Activated CD4-positive, alpha-beta T cell treated with anti-CD3 and anti-CD28 coated beads, Interleukin-2, amount 10 ng/mL, durations not matched to agents 24 days and 14 days (primary cell): ENCODE results near the gene RMC1. TPM values are rescaled to one million over a fixed set of nuclear protein-coding genes. Genes with fewer than 3 reads are reported as not detected.
"Not testable (repeated sequence)": the region's sequence is repeated elsewhere in the genome, so short reads cannot be mapped to it uniquely, and the experiment has no call there.

Experiments used
- DNase-seq: peaks from one replicate; pipeline ENCODE4 v3.0.0; 2022
- H3K27ac Mint-ChIP-seq: one replicate; pipeline ENCODE4 v1.8.0; 2022; ENCODE audit warnings: mild to moderate bottlenecking, mixed read lengths
- H3K27me3 Mint-ChIP-seq: one replicate; pipeline ENCODE4 v1.8.0; 2022; ENCODE audit warnings: mixed read lengths
- H3K36me3 Mint-ChIP-seq: one replicate; pipeline ENCODE4 v1.8.0; 2022; ENCODE audit warnings: low read depth, mild to moderate bottlenecking, mixed read lengths
- H3K4me1 Mint-ChIP-seq: one replicate; pipeline ENCODE4 v1.8.0; 2021; ENCODE audit warnings: mixed read lengths
- H3K4me3 Mint-ChIP-seq: one replicate; pipeline ENCODE4 v1.8.0; 2022; ENCODE audit warnings: mild to moderate bottlenecking, moderate library complexity, mixed read lengths
- H3K9me3 Mint-ChIP-seq: one replicate; pipeline ENCODE4 v1.8.0; 2021; ENCODE audit warnings: mixed read lengths
- intact Hi-C: fragments of 100-400 bp; cut with micrococcal nuclease; formaldehyde crosslinking; loops from one replicate; pipeline ENCODE4 v1.15.1; 2023
- total RNA-seq: library from RNA; stranded (reverse); gene quantifications from 2 replicates; pipeline ENCODE4 v1.2.3, GENCODE V29; 2022

Gene RMC1
- total RNA-seq, 1 donor from 2014 or later, result 52.8 TPM

- Mint-ChIP-seq H3K9me3 (no peaks in the 10 kb centered on the region), H3K4me3 (peak overlapping the region; percentile 87), H3K36me3 (peaks cover 28% of the 10 kb centered on the region), H3K27ac (peak overlapping the region; percentile 91), H3K27me3 (no peaks in the 10 kb centered on the region), H3K4me1 (peaks cover 41% of the 10 kb centered on the region)
- peak; percentile 80 for DNase-seq
- intact Hi-C loops, result loop anchor here (5.0 to 10.0 kb wide), 4 partner anchors 308 to 513 kb away; partner anchors contain the start of gene CABLES1
Measured at GRCh38 chr18:23504720-23505119, 1.4 kb downstream of the RMC1 start.

GRCh38 chr18:23506393-23506792 lies 3.1 kb downstream of the RMC1 start:
- Mint-ChIP-seq H3K4me1 (peaks cover 41% of the 10 kb centered on the region), H3K27ac (no peak overlapping the region), H3K27me3 (no peaks in the 10 kb centered on the region), H3K4me3 (peak overlapping the region; percentile 12), H3K9me3 (no peaks in the 10 kb centered on the region), H3K36me3 (peaks cover 41% of the 10 kb centered on the region)
- intact Hi-C loops, result loop anchor here (10.0 kb wide), 1 partner anchor 372 kb away; the partner anchor contains the start of gene CABLES1
- DNase-seq, result no peak

DNA sequence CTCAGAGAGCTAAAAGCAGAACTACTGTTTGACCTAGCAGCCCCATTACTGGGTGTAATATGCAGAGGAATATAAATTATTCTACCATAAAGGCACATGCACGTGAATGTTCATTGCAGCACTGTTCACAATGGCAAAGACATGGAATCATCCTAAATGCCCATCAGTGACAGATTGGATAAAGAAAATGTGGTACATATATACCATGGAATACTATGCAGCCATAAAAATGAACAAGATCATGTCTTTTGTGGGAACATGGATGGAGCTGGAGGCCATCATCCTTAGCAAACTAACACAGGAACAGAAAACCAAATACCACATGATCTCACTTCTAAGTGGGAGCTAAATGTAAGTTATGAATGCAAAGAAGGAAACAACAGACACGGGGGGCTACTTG lies 7.6 kb downstream of the RMC1 start:
- H3K27me3 Mint-ChIP-seq, DNase-seq, intact Hi-C loops, H3K9me3 Mint-ChIP-seq, H3K4me3 Mint-ChIP-seq: not testable (repeated sequence)
- Mint-ChIP-seq H3K4me1 (peaks cover 39% of the 10 kb centered on the region), H3K27ac (peak overlapping the region; percentile 45), H3K36me3 (peaks cover 63% of the 10 kb centered on the region)

- DNase-seq, H3K27me3 Mint-ChIP-seq, H3K9me3 Mint-ChIP-seq, intact Hi-C loops: not testable (repeated sequence)
- Mint-ChIP-seq H3K36me3 (peaks cover 63% of the 10 kb centered on the region), H3K4me3 (peak overlapping the region; percentile 59), H3K4me1 (peaks cover 33% of the 10 kb centered on the region), H3K27ac (peak overlapping the region; percentile 79)
Measured at GRCh38 chr18:23512216-23512615, 8.9 kb downstream of the RMC1 start.

DNA sequence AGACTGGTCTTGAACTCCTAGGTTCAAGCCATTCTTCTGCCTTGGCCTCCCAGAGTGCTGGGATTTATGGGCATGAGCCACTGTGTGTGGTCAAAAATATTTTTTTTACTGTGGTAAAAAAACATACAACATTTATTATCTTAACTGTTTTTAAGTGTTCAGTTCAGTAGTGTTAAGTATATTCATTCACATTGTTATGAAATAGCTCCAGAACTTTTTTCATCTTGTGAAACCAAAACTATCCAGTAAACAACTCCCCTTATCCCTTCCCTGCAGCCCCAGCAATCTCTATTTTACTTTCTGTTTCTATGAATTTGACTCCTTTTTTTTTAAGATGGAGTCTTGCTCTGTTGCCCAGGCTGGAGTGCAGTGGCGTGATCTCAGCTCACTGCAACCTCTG lies 9.3 kb downstream of the RMC1 start:
- DNase-seq, result peak; percentile 67
- intact Hi-C loops, result no loop called here
- Mint-ChIP-seq H3K4me1 (peaks cover 30% of the 10 kb centered on the region), H3K4me3 (peak overlapping the region; percentile 59), H3K9me3 (no peaks in the 10 kb centered on the region), H3K27me3 (no peaks in the 10 kb centered on the region), H3K27ac (peak overlapping the region; percentile 79), H3K36me3 (peaks cover 63% of the 10 kb centered on the region)

DNA sequence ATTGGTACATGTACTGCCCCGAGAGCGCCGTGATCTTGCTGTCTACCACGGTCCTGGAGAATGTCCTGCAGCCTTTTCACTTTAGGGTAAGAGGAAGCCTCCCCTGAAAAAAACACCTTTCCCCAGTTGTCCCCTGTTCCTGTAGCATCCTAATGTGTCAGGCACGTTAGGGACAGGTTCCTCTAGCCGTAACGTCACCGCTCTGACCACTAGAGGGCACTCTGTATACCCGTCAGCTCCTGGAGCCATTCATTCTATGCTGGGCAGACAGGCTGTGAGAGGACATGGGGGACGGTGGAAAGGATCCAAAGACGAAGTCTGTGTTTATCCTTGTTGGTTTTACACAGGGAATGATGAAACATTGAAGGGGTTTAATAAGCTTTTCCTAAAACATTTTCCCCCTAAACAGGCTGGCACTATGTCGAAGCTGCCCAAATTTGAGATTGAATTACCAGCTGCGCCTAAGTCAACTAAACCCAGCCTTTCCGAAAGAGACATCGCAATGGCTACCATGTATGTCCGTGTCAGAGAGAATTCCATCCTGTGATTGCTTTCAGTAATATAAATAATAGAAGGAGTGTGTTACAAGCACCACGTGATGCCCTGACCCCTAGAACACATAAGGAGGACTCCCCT lies 12.7 kb downstream of the RMC1 start:
- peaks cover 66% of the 10 kb centered on the region for H3K36me3 Mint-ChIP-seq
- no peaks in the 10 kb centered on the region for H3K9me3 Mint-ChIP-seq
- H3K27ac Mint-ChIP-seq, result peak overlapping the region; percentile 57
- peak; percentile 93 for DNase-seq
- H3K4me1 Mint-ChIP-seq, result peaks cover 26% of the 10 kb centered on the region
- intact Hi-C loops, result loop anchor here (1.0 to 5.0 kb wide), 3 partner anchors 28 to 601 kb away; partner anchors contain the start of gene NPC1
- H3K4me3 Mint-ChIP-seq, result no peak overlapping the region
- H3K27me3 Mint-ChIP-seq, result no peaks in the 10 kb centered on the region

DNA sequence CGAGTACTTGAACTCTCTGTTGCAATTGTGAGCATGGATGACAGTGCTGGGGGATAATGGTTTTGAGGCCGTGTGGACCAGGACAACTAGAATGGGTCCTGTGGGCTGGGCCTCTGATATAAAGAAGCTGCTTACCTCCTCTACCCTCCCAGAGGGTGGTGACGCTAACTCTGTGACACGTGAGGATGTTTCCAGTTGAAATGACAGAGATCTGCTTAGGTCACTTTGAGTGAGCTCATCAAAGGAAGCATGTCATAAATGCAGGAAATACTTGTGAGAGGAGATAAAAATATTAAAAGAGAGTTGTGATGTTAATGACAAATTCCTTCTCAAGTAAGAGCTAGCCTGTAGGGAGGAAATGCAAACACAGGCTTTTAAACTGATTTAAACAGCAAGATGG lies 16.4 kb downstream of the RMC1 start:
- no peak overlapping the region for H3K4me3 Mint-ChIP-seq
- H3K27me3 Mint-ChIP-seq, result no peaks in the 10 kb centered on the region
- peaks cover 13% of the 10 kb centered on the region for H3K4me1 Mint-ChIP-seq
- peaks cover 74% of the 10 kb centered on the region for H3K36me3 Mint-ChIP-seq
- intact Hi-C loops, result loop anchor here (5.0 kb wide), 1 partner anchor 598 kb away; no protein-coding TSS in a partner anchor
- DNase-seq, result no peak
- H3K9me3 Mint-ChIP-seq, result no peaks in the 10 kb centered on the region
- no peak overlapping the region for H3K27ac Mint-ChIP-seq

DNA sequence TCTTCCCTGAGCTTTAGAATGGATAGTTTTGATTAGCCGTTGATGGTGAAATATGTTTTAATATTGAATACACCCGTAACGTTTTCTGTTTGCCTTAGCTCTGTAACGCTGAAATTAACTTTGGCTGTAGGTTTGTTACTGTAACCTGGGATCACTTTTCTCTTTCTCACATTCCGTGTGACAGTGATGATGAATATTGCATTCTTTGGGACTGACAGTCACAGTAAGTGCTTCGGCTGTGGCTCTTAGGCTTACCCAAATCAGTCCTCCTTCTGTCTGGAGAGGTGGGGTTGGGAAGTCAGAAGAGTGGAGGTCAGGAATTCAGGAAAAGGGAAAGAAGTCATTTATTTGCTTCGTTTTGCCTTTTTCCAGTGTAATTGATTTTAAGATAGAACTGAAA lies 18.0 kb downstream of the RMC1 start:
- intact Hi-C loops, result no loop called here
- no peaks in the 10 kb centered on the region for H3K9me3 Mint-ChIP-seq
- H3K4me1 Mint-ChIP-seq, result peaks cover 5% of the 10 kb centered on the region
- no peaks in the 10 kb centered on the region for H3K27me3 Mint-ChIP-seq
- H3K36me3 Mint-ChIP-seq, result peaks cover 73% of the 10 kb centered on the region
- no peak overlapping the region for H3K4me3 Mint-ChIP-seq
- DNase-seq, result no peak
- no peak overlapping the region for H3K27ac Mint-ChIP-seq

DNA sequence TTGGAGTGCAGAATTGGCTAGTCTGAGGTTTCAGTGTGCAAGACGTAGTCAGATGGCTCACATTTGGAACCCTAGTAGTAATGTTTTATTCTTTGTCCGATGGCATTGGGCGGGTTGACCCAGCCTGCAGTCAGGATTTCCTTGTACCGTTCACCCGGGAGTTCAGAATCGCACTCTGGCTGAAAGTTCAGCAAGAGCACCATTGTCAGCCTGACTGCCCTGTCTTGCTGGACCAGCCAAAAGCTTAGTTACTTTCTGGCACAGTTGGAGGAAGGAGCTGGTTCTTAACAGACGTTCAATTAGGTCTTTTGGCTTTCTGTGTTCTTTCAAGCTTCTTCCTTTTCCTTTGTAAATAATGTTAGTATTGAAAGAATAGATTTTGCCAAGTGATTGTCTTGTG lies 18.6 kb downstream of the RMC1 start:
- Mint-ChIP-seq H3K27me3 (no peaks in the 10 kb centered on the region), H3K4me1 (peaks cover 5% of the 10 kb centered on the region), H3K36me3 (peaks cover 76% of the 10 kb centered on the region), H3K4me3 (no peak overlapping the region), H3K9me3 (no peaks in the 10 kb centered on the region), H3K27ac (no peak overlapping the region)
- no peak for DNase-seq
- intact Hi-C loops, result no loop called here

- Mint-ChIP-seq H3K27me3 (no peaks in the 10 kb centered on the region), H3K4me1 (peaks cover 5% of the 10 kb centered on the region), H3K9me3 (no peaks in the 10 kb centered on the region), H3K4me3 (no peak overlapping the region), H3K27ac (no peak overlapping the region), H3K36me3 (peaks cover 73% of the 10 kb centered on the region)
- intact Hi-C loops, result no loop called here
- no peak for DNase-seq
Measured at GRCh38 chr18:23523429-23524212, 20.3 kb downstream of the RMC1 start.

DNA sequence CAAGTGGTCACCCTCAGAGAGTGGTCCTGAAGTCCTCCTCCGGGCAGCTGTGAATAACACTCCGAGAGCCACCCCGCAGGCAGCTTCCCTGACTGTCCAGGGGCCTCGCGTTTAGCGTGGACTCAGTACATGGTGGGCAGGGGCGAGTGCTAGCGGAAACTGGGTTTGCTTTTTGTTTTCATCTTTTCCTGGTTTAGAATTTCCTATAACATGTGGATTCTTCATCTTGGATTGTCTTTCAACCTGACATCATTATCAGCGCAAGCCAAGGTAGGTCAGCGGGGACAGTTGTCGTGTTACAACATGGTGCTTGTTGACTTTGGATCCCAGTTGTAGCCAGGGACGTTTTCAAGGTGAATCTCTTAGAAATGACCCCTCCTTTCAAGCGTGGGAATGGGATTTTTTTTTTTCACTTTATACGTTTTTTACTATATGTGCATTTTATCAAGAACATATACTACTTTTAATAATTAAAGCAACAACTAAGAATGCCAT lies 20.9 kb downstream of the RMC1 start:
- peaks cover 5% of the 10 kb centered on the region for H3K4me1 Mint-ChIP-seq
- no peak overlapping the region for H3K4me3 Mint-ChIP-seq
- no peaks in the 10 kb centered on the region for H3K9me3 Mint-ChIP-seq
- H3K27ac Mint-ChIP-seq, result no peak overlapping the region
- DNase-seq, result no peak
- H3K36me3 Mint-ChIP-seq, result peaks cover 75% of the 10 kb centered on the region
- H3K27me3 Mint-ChIP-seq, result no peaks in the 10 kb centered on the region
- intact Hi-C loops, result no loop called here

- H3K4me3 Mint-ChIP-seq, result no peak overlapping the region
- no peaks in the 10 kb centered on the region for H3K9me3 Mint-ChIP-seq
- H3K27me3 Mint-ChIP-seq, result no peaks in the 10 kb centered on the region
- H3K4me1 Mint-ChIP-seq, result peaks cover 9% of the 10 kb centered on the region
- no peak for DNase-seq
- H3K27ac Mint-ChIP-seq, result no peak overlapping the region
- peaks cover 73% of the 10 kb centered on the region for H3K36me3 Mint-ChIP-seq
- intact Hi-C loops, result no loop called here
Measured at GRCh38 chr18:23526501-23527063, 23.3 kb downstream of the RMC1 start.

GRCh38 chr18:23528580-23529472 lies 25.5 kb downstream of the RMC1 start:
- DNase-seq, result no peak
- H3K36me3 Mint-ChIP-seq, result peaks cover 70% of the 10 kb centered on the region
- H3K27ac Mint-ChIP-seq, result peak overlapping the region; percentile 48
- no peaks in the 10 kb centered on the region for H3K9me3 Mint-ChIP-seq
- H3K27me3 Mint-ChIP-seq, result no peaks in the 10 kb centered on the region
- intact Hi-C loops, result no loop called here
- peaks cover 5% of the 10 kb centered on the region for H3K4me1 Mint-ChIP-seq
- no peak overlapping the region for H3K4me3 Mint-ChIP-seq
